Measurements from ENCODE around the gene SYNE1. TPM values are rescaled to one million over a fixed set of nuclear protein-coding genes. Genes with fewer than 3 reads are reported as not detected.

The SYNE1 gene
- total and polyA plus RNA-seq, 4 donors = 10.2 to 105 (median 24.5) TPM

DNA sequence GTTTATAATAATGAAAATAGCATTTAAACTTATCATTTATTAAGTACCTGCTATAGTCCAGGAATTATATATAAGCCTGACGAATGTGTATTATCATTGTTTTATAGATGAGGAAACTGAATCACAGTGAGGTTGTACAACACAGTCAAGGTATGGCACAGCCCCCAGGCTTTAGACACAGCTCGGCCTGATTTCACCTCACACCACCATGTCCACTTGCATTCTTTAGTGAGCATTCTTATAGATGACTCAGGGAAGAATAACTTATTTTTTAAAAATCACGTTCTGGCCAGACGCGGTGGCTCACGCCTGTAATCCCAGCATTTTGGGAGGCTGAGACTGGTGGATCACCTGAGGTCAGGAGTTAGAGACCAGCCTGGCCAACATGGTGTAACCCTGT lies 289.0 kb downstream of the SYNE1 start:
- Histone ChIP-seq H3K36me3 (ENCODE audit: control insufficient read depth in 4 of 4, insufficient read depth in 3 of 4, low read depth in 1 of 4, low read length in 3 of 4) (peaks cover 0 to 5% (median 2%) of the 10 kb centered on the region in 4 donors), H3K9me3 (ENCODE audit: control insufficient read depth in 4 of 4, low read length in 3 of 4) (no peaks in the 10 kb centered on the region), H3K4me3 (ENCODE audit: low read depth in 1 of 3, low read length in 3 of 3) (no peak overlapping the region), H3K4me1 (ENCODE audit: control insufficient read depth in 4 of 4, insufficient read depth in 4 of 4, low read length in 3 of 4) (no peaks in the 10 kb centered on the region), H3K9ac (ENCODE audit: low read depth in 1 of 2, low read length in 2 of 2) (no peak overlapping the region), H3K27me3 (ENCODE audit: control insufficient read depth in 4 of 4, insufficient read depth in 4 of 4, low read length in 3 of 4) (no peaks in the 10 kb centered on the region), H3K27ac (ENCODE audit: low read depth in 1 of 2, low read length in 2 of 2) (no peak overlapping the region)
- no peak for DNase-seq (ENCODE audit: low spot score)
- TF ChIP-seq HNF4A (conservative IDR thresholded peaks at IDR 0.05) (no peak), RXRA (IDR thresholded peaks at IDR 0.05) (no peak), SP1 (IDR thresholded peaks at IDR 0.05) (no peak), RAD21 (IDR thresholded peaks at IDR 0.05) (no peak), HNF4G (IDR thresholded peaks at IDR 0.05) (no peak)
- TF ChIP-seq, protein P1, sequence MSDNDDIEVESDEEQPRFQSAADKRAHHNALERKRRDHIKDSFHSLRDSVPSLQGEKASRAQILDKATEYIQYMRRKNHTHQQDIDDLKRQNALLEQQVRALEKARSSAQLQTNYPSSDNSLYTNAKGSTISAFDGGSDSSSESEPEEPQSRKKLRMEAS (IDR thresholded peaks at IDR 0.05) = no peak
- TF ChIP-seq, protein P2, sequence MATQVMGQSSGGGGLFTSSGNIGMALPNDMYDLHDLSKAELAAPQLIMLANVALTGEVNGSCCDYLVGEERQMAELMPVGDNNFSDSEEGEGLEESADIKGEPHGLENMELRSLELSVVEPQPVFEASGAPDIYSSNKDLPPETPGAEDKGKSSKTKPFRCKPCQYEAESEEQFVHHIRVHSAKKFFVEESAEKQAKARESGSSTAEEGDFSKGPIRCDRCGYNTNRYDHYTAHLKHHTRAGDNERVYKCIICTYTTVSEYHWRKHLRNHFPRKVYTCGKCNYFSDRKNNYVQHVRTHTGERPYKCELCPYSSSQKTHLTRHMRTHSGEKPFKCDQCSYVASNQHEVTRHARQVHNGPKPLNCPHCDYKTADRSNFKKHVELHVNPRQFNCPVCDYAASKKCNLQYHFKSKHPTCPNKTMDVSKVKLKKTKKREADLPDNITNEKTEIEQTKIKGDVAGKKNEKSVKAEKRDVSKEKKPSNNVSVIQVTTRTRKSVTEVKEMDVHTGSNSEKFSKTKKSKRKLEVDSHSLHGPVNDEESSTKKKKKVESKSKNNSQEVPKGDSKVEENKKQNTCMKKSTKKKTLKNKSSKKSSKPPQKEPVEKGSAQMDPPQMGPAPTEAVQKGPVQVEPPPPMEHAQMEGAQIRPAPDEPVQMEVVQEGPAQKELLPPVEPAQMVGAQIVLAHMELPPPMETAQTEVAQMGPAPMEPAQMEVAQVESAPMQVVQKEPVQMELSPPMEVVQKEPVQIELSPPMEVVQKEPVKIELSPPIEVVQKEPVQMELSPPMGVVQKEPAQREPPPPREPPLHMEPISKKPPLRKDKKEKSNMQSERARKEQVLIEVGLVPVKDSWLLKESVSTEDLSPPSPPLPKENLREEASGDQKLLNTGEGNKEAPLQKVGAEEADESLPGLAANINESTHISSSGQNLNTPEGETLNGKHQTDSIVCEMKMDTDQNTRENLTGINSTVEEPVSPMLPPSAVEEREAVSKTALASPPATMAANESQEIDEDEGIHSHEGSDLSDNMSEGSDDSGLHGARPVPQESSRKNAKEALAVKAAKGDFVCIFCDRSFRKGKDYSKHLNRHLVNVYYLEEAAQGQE (IDR thresholded peaks at IDR 0.05) = no peak
- TF ChIP-seq, protein P3, sequence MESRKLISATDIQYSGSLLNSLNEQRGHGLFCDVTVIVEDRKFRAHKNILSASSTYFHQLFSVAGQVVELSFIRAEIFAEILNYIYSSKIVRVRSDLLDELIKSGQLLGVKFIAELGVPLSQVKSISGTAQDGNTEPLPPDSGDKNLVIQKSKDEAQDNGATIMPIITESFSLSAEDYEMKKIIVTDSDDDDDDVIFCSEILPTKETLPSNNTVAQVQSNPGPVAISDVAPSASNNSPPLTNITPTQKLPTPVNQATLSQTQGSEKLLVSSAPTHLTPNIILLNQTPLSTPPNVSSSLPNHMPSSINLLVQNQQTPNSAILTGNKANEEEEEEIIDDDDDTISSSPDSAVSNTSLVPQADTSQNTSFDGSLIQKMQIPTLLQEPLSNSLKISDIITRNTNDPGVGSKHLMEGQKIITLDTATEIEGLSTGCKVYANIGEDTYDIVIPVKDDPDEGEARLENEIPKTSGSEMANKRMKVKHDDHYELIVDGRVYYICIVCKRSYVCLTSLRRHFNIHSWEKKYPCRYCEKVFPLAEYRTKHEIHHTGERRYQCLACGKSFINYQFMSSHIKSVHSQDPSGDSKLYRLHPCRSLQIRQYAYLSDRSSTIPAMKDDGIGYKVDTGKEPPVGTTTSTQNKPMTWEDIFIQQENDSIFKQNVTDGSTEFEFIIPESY (IDR thresholded peaks at IDR 0.05) = no peak
- TF ChIP-seq, protein P4, sequence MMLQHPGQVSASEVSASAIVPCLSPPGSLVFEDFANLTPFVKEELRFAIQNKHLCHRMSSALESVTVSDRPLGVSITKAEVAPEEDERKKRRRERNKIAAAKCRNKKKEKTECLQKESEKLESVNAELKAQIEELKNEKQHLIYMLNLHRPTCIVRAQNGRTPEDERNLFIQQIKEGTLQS (IDR thresholded peaks at IDR 0.05) = no peak
- 97% methylated on average over 6 of the region's 6 CpGs for WGBS

DNA sequence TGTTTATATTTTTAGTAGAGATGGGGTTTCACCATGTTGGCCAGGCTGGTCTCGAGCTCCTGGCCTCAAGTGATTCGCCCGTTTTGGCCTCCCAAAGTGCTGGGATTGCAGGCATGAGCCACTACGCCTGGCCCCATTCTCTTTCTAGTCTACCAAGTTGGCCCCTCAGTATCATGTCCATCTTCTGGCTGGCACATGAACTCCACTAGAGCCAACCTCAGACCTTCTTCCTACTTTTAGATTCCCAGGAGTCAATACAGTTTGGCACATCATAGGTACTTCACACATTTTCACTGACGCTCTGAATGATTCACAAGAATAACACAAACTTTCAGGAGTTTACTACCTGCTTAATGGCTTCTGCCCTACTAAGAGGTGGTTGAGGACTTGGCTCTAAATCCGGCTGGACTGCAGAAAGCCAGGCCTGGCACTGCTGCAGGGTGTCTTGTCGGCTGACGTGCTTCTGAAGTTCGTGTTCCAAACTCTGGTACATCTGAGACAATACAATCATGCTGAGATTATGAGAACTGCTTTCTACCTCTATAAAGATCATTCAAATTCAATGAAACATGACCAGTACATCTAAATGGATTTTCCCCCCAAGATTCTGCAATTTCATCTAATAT lies 293.3 kb downstream of the SYNE1 start:
- Histone ChIP-seq H3K4me1 (ENCODE audit: control insufficient read depth in 4 of 4, insufficient read depth in 4 of 4, low read length in 3 of 4) (no peaks in the 10 kb centered on the region), H3K4me3 (ENCODE audit: low read depth in 1 of 3, low read length in 3 of 3) (no peak overlapping the region), H3K9ac (ENCODE audit: low read depth in 1 of 2, low read length in 2 of 2) (no peak overlapping the region), H3K9me3 (ENCODE audit: control insufficient read depth in 4 of 4, low read length in 3 of 4) (no peaks in the 10 kb centered on the region), H3K36me3 (ENCODE audit: control insufficient read depth in 4 of 4, insufficient read depth in 3 of 4, low read depth in 1 of 4, low read length in 3 of 4) (peaks cover 0 to 2% (median 0%) of the 10 kb centered on the region in 4 donors), H3K27ac (ENCODE audit: low read depth in 1 of 2, low read length in 2 of 2) (no peak overlapping the region), H3K27me3 (ENCODE audit: control insufficient read depth in 4 of 4, insufficient read depth in 4 of 4, low read length in 3 of 4) (no peaks in the 10 kb centered on the region)
- DNase-seq (ENCODE audit: low spot score) = no peak
- TF ChIP-seq, protein P5, sequence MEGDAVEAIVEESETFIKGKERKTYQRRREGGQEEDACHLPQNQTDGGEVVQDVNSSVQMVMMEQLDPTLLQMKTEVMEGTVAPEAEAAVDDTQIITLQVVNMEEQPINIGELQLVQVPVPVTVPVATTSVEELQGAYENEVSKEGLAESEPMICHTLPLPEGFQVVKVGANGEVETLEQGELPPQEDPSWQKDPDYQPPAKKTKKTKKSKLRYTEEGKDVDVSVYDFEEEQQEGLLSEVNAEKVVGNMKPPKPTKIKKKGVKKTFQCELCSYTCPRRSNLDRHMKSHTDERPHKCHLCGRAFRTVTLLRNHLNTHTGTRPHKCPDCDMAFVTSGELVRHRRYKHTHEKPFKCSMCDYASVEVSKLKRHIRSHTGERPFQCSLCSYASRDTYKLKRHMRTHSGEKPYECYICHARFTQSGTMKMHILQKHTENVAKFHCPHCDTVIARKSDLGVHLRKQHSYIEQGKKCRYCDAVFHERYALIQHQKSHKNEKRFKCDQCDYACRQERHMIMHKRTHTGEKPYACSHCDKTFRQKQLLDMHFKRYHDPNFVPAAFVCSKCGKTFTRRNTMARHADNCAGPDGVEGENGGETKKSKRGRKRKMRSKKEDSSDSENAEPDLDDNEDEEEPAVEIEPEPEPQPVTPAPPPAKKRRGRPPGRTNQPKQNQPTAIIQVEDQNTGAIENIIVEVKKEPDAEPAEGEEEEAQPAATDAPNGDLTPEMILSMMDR (IDR thresholded peaks at IDR 0.05; ENCODE audit: low read depth, low read length, missing input control) = no peak
- TF ChIP-seq, protein P4 (IDR thresholded peaks at IDR 0.05) = no peak
- WGBS = 97% methylated on average over 9 of the region's 9 CpGs
